GM19455 (cell line): ENCODE data around the gene KLRF1.

Experiments used
- ATAC-seq: cut with Tn5 transposase; IDR thresholded peaks from one replicate; pipeline ENCODE4 v1.9.1; 2021; ENCODE audit not compliant: unreplicated experiment

Gene KLRF1, protein sequence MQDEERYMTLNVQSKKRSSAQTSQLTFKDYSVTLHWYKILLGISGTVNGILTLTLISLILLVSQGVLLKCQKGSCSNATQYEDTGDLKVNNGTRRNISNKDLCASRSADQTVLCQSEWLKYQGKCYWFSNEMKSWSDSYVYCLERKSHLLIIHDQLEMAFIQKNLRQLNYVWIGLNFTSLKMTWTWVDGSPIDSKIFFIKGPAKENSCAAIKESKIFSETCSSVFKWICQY

DNA sequence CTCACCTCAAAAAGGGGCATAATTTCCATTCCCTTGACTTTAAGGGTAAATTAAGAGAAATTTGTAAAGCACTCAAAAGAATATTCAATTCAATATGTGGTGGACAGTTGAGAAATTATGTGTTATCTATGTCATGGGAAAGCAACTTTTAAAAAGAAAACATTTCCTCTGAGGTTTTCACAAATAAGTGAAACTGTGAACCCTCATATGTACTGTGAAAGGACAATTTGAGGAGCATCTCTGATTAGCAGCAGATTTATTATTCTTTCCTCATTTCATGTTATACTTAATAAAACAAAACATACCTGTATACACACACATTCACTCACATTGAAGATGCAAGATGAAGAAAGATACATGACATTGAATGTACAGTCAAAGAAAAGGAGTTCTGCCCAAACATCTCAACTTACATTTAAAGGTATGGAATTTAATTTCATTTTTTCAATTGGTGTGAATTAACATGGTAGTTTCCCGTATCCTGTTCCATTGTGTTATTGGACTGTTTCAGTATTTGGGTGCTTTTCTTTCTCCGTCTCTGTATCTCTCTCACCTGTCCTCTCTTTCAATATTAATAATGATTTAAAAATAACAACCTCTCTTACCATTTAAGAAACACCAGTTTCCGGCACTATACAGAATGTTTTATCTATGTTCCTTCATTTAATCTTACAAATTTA is at the start of gene KLRF1:
Gene KLRF1, plus strand, starts transcription at position 273 of the 680 bp plus-strand sequence. Its CDS starts 64 bp downstream, at position 337.
- no peak for ATAC-seq

DNA sequence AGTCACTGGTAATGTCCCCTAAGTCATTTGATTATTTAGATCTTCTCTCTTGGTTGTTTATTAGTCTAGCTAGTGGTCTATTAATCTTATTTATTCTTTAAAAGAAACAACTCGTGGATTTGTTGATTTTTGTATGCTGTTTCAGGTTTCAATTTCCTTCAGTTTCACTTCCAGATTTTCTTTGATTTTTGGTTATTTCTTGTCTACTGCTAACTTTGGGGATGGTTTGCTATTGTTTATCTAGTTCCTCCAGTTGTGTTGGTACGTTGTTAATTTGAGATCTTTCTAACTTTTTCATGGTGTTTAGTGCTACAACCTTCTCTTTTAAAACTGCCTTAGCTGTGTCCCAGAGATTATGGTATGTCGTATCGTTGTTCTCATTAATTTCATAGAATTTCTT is 48.1 kb upstream of the KLRF1 start:
- ATAC-seq = no peak

DNA sequence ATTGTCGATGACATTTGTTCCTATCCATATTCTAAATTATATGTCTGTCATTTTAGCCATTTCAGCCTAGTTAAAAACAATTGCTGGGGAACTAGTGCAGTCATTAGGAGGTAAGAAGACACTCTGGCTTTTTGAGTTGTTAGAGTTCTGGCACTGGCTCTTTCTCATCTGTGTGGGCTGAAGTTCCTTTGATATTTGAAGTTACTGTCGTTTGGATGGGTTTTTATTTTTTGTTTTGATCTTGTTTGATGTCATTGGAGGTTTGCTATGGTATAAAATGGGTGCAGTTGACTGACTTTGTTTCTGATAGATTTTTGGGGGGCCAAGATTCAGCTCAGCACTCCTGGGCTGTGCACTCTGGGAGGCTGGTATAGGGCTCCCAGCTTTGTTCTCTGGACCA is 45.9 kb upstream of the KLRF1 start:
- no peak for ATAC-seq

DNA sequence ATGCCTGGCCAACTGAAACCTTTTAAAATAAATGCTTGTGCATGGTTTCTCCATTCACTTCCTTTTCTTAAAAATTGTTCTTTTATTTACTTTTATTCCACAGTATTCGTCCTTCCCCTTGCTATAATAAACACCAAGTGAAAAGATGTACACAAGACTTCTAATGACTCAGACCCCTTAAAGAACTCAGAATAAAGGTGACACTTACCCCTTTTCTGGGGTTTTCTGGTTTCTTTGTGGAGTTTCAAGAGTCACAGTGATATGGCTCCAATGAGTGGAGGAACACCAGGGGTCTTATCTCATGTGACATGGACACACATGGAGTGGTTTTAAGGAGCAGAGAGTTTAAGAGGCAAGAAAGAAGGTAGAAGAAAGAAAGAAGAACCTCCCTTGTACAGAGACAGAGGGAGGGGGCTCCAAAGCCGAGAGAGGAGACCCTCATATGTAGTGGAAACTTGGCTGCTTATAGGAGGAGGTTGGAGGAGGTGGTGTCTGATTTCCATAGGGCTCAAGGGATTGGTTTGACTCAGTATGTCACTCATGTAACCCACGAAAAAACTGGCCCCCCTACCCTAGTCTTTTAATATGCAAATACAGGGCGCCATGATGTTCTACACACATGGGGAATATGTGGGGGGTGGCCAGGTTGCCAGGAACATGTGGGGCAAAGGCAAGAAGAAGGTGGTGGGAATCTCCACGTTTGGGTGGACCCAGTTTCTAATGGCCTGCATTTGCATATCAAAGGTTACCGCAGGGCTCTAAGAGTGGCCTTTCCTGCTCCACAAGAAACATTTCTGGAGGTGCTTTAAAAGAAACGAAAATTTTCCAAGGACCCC is 44.5 kb upstream of the KLRF1 start:
- no peak for ATAC-seq

DNA sequence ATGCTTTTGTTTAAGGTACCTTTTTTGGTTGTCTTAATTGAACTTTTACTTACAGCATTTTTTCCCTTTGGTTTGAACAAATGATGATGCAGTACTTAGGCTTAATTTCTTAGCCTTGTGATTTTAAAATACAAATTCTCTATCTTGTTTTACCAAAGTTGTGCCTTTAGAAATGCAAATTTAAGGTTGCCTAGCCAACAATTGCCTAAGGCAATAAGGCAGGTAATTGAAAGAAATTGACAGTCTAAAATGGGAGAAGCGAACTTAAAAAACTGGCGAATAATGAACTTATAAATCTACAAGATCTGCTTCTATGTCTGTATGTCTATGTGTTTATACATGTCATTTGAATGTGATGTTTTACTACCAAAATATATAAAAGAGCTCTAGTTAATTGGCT is 43.0 kb upstream of the KLRF1 start:
- ATAC-seq = no peak

DNA sequence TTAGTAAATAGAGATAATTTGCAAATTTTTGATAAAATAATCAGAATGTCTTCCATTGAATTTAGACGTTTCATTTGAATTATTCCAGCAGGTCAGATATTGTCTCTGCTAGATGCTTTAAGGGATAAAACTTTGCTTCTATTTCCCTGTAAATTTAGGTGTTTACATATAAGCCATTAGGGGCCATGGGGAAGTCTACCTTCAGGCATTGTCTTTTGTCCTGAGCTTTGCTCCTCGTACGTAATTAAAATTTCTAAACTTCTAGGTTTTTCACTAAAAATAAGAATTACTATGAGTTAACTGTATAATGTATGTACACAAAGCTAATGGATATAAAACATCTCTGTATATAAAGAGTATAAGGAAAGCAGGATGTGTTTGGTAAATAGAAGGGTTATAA is 42.5 kb upstream of the KLRF1 start:
- ATAC-seq = no peak

DNA sequence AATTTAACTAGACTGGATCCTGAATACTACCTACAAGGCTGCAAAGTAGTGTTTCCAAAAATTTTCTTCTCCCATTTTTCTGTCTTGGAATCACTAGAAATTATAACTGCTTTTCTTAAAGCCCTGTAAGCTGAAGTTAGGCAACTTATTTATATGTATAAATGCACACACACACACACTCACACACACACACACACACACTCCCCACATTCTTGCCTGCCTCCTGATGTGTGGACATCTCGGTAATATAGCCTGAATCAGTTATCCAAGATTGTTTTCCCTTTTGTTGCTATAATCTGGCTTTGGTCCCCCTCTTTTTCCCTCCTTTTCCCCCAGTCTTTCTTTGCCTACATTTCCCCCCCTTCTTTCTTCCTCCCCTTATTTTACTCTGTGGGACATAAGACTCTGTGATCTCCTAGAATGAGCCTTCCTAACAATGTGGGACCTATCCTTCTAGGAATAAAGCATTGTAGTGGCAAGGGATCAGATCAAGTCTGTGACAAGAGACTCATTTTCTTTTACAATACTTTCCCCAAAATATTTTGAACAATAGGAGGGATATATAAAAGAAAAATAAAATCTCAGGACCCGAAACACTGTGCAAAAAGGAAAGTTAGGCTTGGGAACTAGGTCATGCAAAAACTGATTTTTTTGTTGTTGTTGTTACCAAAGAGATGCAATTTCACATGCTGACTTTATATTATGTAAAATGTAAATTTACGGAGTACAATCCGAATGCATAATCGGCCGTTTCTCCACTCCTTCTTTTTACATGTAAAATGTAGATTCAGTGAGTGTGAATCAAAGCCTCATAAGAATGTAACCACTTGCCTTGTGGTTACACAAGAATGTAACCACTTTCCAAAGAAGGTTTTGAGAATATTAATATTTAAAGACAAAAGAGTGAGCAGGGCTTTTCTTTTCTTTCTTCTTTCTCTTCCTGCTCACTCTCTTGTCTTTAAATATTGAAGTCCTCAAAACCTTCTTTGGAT is 40.3 kb upstream of the KLRF1 start:
- ATAC-seq = no peak

DNA sequence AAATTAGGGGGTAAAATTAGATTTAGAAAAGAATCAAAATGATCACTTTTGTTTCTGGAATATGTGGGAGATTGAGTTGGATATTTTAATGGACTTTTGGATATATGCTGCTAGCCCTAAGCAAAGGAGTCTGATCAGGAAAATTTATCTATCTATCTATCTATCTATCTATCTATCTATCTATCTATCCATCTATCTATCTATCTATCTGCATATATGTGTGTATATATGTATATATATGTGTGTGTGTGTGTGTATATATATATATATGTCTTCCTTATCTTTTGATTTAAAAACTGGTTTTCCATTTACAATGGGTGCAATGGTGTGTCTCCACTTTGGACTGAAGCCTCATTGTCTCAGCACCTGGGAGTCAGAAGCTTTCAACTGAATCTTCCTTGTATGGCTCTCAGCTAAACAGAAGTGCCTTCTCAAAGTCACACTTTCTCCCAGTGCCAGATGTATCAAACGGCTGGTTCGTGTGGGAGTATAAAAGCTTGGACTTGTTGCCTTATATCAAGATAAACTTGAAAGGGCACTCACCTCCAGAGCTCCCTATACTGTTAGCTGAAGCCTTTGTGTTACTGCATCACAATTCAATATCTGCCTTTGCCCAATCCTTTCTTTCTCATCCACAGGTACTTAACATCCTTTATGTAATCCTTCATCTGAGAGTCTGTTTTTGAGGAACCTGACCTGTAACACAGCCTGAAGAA is 34.9 kb upstream of the KLRF1 start:
- ATAC-seq = no peak

DNA sequence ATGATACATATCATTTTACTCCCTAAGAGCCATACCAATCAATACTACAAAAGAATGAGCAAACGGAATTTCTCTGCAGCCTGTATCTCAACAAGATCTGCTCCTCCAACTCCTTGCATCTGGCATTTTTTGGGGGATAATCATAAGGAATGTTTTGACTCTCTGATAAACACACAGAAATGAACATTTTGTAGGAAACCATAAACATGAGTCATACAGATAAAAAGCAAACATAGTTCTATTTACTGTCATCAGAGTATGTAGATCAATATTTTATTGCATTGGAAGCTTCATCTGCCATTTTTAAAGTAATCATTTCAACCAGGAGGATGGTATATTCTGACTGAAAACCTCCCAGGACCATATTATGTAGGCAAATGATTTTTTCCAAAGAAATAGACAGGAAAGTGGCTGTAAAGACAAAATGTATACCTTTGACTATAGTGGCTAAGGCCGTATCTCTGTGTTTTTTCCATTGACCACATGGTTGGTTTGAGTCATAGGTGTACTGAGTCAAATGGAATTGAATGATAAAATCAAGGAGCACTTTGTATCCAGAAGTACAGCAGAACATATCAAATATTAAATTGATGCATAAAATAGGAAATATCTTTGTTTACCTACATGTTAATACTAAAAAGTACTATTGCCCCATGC is 34.2 kb upstream of the KLRF1 start:
- ATAC-seq = no peak

DNA sequence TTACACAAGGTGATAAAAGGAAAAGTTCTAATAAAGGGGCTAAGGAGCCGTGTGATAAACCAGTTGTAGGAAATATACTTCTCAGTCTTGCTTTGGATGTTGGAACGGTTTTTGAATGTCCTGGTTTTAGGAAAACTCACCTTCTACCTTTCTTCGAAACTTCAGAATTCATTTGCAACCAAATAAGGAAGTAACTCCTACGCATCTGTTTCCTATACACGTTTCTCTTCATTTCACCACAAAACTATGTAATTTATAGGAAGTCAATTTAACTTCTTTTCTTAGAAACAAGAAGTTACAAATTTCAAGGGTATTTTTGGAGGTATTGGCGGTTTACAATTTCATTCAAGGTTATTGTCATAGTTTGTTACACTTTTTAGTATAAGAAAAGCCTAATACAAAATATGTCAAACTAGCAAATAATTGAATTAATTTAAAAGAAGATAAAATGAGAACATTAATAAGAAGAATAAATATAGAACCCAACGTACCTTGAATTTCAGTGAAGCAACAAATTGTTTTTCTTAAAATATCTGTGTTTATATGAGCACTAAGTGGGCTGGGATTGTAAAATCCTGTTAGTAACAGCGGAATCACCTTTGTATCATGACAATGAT is 33.4 kb upstream of the KLRF1 start:
- ATAC-seq = no peak

DNA sequence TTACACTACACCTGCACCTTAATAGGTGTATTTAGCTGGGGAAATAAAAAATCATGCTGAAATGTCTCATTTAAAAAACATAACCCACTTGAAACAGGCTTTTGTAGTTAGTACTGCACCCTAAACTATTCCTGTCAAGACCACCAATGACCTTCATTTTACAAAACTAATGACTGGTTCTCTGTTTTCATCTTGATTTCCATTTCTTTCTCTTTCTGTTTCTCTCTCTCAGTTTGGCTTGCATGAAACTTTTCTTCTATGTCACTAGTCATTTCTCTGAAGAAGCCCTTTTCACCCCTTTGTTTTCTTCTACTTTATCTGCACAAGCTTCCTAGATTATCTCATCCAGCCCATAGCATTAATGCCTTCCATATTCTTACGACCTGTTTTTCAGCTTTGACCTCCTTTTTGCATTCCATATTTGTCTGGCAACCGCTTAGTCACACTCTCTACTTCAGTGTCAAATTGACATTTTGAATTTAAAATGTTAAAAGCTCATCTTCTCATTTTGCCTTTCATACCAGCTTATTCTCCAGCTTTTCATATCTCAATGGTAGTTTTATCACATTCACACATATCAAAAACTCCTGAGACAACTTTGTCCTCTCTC is 32.7 kb upstream of the KLRF1 start:
- peak; percentile 64 for ATAC-seq

DNA sequence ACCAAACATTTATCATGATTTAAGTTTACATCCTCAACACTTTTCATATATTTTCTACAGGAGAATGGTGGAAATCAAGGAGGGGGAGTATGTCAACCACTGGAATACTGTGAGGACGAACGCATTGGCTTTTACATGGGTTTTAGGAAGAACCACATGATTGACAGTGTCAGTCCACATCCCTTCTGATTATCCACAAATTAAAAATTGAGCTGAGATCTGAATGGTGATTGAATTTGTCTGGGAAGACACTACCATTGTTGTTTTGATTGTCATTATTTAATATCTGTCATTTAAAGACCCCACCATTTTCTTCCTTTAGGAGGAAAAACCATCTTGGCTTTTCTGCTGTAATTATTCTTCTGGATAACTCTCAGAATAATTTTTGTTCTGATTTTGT is 31.3 kb upstream of the KLRF1 start:
- no peak for ATAC-seq

DNA sequence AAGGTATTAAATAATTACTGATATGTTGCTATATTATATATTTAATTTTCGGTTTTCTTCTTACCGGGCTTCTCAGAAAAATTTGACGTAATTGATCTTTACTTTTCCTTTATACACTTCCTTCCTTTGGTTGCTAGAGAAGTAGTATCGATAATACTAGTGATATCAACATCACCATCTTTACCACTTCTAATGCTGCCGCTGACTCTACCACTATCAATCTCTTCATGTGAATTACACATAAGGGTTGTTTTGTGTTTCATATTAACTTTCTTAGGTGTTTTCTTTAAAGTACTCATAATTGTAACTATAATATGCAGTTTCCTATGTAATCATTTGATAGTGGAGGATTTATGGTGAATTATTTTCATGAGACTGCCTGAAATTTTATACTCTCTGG is 30.9 kb upstream of the KLRF1 start:
- no peak for ATAC-seq

DNA sequence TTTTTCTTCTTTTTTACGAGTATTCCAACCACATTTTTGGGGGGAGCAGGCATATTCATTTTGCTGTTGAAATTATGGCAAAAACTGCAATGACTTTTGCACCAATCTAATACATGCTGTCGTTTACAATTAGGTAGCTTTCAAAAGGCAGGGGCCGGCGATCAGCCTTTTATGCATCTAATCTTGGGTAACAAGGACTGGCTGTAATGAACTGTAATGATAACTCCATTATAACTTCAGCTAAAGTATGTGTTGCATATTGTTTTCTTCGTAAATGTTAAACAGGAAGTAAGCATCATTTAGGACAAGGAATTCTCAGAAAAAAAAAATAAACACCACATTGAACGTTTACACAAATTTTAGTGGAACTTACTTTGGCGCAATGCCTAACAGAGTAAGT is 30.3 kb upstream of the KLRF1 start:
- ATAC-seq = no peak

DNA sequence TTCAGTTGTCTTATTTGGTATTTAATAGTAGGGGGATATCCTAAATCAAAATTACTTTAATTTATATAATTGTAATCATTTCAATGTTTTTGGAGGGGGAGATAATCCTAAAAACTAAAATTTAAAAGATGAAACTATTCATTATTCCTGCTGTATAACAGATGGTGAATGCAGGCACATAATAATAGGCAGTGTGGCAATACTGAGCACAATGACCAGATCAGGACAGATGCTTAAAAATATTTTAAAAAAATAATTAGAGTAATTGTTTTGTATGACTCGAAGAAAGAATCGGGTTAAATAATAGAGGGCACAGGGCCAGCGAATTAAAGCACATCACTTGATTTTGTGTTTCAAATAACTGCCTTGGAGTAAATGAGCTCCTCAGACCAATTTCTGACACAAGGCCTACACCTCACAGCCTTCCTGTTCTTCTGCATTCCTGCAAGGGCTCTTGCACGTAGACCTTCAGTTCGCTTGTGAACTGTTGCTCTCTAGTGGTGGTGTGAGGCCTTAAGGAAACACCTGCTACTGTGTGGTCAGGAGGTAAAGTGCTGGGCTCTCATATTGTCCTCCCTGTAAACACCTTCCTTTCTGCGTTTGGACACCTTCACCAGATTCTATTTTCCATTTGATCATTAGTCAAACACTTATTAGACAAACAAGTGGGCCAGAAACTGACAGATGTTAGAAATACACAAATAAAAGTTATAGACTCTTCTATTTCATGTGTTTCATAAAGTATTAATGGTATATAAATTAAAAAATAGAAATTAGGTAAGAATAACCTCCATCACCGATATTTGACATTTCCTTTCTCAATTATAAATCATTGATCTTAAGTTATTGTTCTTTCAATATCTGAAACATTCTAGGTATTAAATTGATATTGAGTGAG is 29.3 kb upstream of the KLRF1 start:
- ATAC-seq = peak; percentile 88

DNA sequence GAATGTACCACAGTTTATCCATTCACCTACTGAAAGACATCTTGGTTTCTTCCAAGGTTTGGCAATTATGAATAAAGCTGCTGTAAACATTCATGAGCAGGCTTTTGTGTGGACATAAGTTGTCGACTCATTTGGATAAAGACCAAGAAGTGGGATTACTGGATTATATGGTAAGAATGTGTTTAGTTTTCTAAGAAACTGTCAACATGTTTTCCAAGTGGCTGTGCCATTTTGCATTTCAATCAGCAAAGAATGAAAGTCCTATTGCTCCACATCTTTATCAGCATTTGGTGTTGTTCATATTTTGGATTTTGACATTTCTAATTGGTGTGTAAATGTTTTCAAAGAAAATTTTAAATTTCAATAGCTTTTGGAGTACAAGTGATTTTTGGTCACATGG is 27.3 kb upstream of the KLRF1 start:
- no peak for ATAC-seq

DNA sequence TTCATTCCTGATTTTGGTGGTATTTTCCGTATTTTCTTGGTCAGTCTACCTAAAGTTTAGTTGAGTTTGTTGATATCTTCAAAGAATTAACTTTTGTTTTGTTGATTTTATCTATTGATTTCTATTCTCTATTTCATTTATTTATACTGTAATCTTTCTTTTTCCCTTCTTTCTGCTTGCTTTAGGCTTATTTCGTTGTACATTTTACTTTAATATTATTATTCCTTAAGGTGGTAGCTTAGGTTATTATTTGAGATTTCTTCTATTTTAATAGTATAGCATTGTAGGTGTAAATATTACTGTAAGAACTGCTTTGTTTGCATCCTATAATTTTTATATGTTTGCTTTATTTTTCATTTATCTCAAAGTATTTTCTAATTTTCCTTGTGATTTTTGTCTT is 21.4 kb upstream of the KLRF1 start:
- no peak for ATAC-seq

DNA sequence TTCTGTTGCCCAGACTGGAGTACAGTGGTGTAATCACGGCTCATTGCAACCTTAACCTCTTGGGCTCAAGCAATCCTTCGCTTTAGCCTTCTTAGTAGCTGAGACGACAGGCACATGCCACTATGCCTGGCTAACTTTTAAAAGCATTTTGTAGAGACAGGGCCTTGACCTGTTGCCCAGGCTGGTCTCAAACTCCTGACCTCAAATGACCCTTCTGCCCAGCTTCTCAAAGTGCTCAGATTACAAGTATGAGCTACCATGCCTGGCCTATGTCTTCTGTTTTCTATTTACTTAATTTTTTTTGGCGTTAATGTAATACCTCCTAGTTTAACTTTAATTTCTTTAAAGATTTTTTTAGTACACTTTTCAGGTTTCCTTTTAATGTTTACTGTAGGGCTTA is 20.6 kb upstream of the KLRF1 start:
- ATAC-seq = no peak
